Adipose tissue (tissue), 3 donors: ENCODE measurements around the gene EXOC1. TPM values are rescaled to one million over a fixed set of nuclear protein-coding genes. Genes with fewer than 3 reads are reported as not detected.
"Not testable (repeated sequence)": the region's sequence is repeated elsewhere in the genome, so short reads cannot be mapped to it uniquely, and the experiment has no call there.

Experiments
- H3K27ac ChIP-seq: one replicate; pipeline ENCODE4 v1.5.1; 2013; ENCODE audit warnings: low read depth, low read length
- WGBS, 3 donors: extraction: QIAGEN DNeasy Blood & Tissue Kit; methylation state at CpG; one replicate each; pipeline ENCODE4 v1.1.7; 2013; 5-methylcytosine and 5-hydroxymethylcytosine counted together
- polyA plus RNA-seq, 3 donors: library from polyadenylated mRNA; stranded (reverse); fragments of 200-250 nt; gene quantifications; one replicate each; pipeline ENCODE4 v1.2.3, GENCODE V29; 2013
- donor health status: healthy with polysubstance abuse.
- donor health status: Bipolar disorder and iron deficiency.
- donor health status: healthy.

The EXOC1 gene
- polyA plus RNA-seq, result 10 to 100 TPM in 2 of 3 donors, 1 to 10 TPM in 1; 7.4 to 21.4 (median 14.4) TPM

GRCh38 chr4:55853484-55854046 is at the start of gene EXOC1:
Gene EXOC1 (plus strand): TSS chr4:55853648. CDS start chr4:55858324, 4,676 bp downstream.
- H3K27ac ChIP-seq, result no peak within 1 kb of the TSS
- 0% methylated on average over 50 of the region's 50 CpGs for WGBS, 3 donors

DNA sequence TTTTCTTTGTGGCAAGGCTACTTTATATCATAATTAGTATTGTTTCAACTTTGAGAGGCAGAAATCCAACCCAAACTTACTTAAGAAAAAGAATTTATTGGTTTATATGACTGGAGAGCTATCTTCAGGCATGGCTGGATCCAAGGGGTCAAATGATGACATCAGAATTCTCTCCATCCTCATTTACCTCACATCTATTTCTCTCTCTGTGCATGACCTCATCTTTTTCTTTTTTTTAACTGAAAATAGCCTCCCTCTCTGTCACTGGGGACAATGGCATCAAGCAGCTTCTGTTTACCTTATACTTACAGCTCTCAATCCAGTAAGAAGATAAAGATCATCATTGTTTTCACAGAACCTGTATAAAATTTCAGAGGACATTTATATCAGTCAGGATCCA is 45.9 kb upstream of the EXOC1 start:
- H3K27ac ChIP-seq, result no peak overlapping the region

- H3K27ac ChIP-seq, result no peak overlapping the region
- WGBS, 3 donors, result 47 to 68% (median 48%) methylated on average over 2 of the region's 2 CpGs
Measured at GRCh38 chr4:55808186-55808585, 45.3 kb upstream of the EXOC1 start.

DNA sequence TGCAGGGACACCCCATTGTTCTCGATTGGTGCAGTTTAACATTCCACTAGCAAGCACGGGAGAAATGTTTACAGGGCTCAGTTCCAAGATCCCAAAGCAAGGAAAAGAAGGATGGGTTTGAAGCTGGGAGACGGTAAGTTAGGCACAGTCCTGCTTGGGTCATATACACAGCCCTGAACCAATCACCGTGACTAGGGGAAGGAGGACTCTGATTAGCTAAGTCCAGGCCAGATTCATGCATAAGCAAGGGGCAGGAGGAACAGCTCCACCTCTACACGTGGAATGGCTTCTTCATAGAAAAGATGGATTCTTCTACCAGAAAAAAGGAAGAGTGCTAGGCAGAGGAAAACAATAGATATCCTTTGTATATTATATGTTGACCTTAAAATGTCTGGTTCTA is 44.8 kb upstream of the EXOC1 start:
- H3K27ac ChIP-seq, result no peak overlapping the region

DNA sequence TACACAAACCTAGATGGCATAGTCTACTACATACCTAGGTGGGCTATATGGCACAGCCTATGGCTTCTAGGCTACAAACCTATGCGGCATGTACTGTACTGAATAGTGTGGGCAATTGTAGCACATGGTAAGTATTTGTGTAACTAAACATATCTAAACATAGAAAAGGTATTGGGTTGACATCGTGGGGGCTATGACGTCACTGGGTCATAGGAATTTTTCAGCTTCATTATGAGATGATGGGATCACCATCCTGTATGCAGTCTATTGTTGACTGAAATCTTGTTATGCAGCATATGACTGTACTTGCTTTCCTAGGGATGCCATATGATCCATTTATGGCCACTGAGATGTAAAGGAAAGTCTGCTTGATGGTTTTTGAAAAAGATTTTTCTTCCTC is 35.8 kb upstream of the EXOC1 start:
- WGBS, 3 donors, result 83 to 92% (median 86%) methylated on average over 3 of the region's 3 CpGs
- H3K27ac ChIP-seq, result no peak overlapping the region

More for the DNA sequence above, 44.8 kb upstream of the EXOC1 start:
- 37 to 66% (median 64%) methylated on average over 5 of the region's 5 CpGs for WGBS, 3 donors

- H3K27ac ChIP-seq, result no peak within 1 kb of the TSS
- 5 to 9% (median 5%) methylated on average over 13 of the region's 13 CpGs for WGBS, 3 donors
Measured at GRCh38 chr4:55819634-55820033, 33.8 kb upstream of the EXOC1 start, which contains the start of gene EXOC1L. Gene EXOC1L (plus strand): TSS chr4:55819790. CDS start chr4:55820027, 237 bp downstream.

DNA sequence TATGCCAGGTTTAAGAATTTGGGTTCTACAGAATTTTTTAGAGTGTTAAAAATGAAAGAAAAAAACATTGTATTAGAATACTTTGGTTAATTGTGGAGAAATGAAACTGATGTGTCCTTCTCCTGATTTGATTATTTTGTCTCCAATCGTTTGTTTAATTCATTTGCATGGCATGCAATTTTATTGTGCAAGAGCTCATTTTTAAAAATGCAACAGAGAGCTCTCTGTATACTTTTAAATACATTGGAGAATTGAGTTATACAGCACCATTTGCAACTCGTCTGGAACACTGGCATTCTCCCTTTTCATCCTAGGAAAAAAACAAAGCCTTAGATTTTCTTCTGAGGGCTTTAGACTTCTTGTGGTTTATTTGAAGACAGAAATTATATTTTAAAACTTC is 33.2 kb upstream of the EXOC1 start:
- H3K27ac ChIP-seq, result no peak overlapping the region
- WGBS, 3 donors, result 23 to 51% (median 42%) methylated on average over 2 of the region's 2 CpGs

DNA sequence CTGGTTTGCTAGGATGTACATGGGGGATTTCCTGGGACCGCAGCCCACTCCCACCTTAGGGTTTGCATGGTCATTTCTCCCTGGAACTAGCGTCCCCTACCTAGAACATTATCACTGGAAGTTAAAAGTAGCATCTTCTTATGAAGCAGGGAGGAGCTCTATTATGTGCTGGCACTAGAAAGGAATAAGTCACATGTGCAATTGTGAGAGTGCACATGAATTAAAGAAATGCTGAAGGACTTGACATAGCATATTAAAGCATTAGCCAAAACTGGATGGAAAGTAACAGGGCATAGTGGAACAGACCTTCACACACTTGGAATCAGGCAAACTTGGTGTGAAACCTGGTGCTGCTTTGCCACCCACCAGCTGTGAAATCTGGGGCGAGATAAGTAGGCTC is 31.1 kb upstream of the EXOC1 start:
- 78 to 86% (median 83%) methylated on average over 3 of the region's 3 CpGs for WGBS, 3 donors

DNA sequence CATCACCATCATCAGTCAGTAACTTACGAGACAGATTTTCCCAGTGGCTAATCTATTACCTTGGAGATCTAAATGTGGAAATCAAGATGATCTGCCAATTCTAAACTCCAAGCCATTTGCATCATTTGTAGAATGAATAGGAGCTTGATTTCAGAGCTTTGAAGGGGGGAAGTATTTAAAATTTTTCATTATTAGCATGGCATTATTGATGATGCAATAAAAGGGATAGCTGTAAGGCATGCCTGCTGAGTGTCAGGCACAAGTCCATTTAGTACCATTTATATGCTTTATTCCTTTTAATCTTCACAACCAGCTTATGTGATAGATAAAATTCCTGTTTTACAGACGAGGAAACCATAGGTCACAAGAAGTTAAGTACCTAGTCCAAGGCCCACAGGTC is 28.6 kb upstream of the EXOC1 start:
- no peak overlapping the region for H3K27ac ChIP-seq
- 55 to 62% (median 60%) methylated on average over 2 of the region's 2 CpGs for WGBS, 3 donors

More for the DNA sequence above, 31.1 kb upstream of the EXOC1 start:
- no peak overlapping the region for H3K27ac ChIP-seq

DNA sequence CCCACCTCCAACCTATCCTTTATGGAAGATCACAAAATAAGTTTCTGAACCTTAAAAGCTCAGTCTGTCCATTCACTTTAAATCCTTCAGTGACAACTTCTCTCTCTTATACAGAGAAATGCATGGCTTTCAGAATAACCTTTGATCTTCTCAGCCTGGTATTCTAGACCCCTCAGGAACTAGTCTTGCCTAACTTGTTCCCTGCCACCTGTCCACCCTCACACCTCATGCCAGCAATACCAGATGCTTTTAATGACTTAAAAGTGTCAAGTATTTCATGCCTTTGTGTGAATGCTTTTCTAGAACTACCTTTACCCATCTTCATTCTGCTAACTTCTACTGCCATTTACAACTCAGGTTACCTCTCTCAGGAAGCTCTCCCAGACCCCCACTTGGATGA is 26.5 kb upstream of the EXOC1 start:
- H3K27ac ChIP-seq, result no peak overlapping the region

DNA sequence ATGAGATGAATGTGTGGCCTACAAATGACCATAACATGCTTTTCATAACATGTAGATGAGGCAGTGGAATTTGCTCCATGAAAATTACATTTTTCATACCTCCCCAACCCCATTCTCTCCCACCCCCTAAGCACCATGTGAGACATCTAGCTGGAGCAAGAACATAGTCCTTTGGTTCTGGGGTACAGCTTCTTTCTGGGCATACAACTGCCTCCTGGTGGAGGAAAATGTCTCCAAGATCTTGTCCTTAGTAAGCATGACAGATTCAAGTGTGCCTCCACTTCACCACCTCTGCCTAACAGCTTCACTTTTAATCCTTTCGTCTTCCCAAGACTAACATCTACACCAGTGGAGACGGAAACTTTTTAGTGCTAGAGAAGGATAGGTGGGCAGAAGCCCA is 25.9 kb upstream of the EXOC1 start:
- 67 to 68% (median 67%) methylated on average over 2 of the region's 2 CpGs for WGBS, 3 donors
- H3K27ac ChIP-seq, result no peak overlapping the region

- WGBS, 3 donors, result 59 to 80% (median 65%) methylated on average over 3 of the region's 3 CpGs
- H3K27ac ChIP-seq, result no peak overlapping the region
Measured at GRCh38 chr4:55830048-55830447, 23.4 kb upstream of the EXOC1 start.

DNA sequence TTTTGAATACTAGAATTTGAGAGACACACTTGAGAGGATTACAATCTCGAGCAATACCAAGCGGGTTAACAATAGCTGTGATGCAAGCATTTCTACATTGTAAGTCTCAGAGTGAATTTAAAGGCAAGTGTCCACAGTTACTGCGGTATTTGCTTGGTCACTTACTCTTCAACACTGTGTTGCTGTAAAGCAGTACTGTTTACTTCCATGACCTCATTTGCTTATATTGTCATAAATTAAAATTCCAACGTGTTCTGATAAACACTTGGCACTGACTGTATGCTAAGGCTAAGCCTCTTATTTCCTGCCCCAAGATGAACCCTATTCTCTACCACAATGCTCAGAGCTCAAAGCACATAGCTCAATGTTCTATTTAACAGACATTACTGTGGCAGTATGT is 22.7 kb upstream of the EXOC1 start:
- 50 to 62% (median 58%) methylated on average over 4 of the region's 4 CpGs for WGBS, 3 donors

GRCh38 chr4:55834086-55834795 is 19.2 kb upstream of the EXOC1 start:
- 86 to 88% (median 87%) methylated on average over 3 of the region's 3 CpGs for WGBS, 3 donors
- H3K27ac ChIP-seq, result no peak overlapping the region

More for the DNA sequence above, 22.7 kb upstream of the EXOC1 start:
- H3K27ac ChIP-seq, result no peak overlapping the region

DNA sequence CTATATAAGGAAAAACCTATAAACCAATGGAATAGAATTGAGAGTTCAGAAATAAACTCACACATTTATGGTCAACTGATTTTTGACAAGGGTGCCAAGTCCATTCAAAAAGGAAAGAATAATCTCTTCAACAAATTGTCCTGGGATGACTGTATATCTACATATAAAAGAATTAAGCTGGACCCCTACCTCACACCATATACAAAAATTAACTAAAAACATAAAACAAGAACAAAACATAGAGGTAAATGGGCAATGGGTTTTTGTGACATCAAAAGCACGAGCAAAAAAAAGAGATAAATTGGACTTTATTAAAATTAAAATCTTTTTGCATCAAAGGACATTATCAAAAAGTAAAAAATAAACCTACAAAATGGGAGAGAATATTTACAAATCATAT is 15.5 kb upstream of the EXOC1 start:
- 67 to 79% (median 70%) methylated on average over 1 of the region's 1 CpG for whole genome bisulfite sequencing, 3 donors
- H3K27ac ChIP-seq, result no peak overlapping the region

DNA sequence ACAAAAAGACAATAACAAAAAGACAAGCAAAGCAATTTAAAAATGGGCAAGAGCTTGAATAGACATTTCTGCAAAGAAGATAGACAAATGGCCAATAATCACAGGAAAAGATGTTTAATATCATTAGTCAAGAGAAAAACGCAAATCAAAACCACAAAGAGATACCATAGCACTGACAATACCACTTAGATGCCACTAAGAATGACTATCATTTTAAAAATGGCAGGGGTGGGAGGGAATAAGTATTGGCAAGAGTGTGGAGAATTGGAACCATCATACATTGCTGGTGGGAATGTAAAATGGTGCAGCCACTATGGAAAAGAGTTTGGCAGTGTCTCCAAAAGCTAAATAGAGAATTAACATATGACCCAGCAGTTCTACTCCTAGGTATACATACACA is 15.1 kb upstream of the EXOC1 start:
- 69 to 75% (median 73%) methylated on average over 1 of the region's 1 CpG for WGBS, 3 donors
- no peak overlapping the region for H3K27ac ChIP-seq

GRCh38 chr4:55838952-55839351 is 14.5 kb upstream of the EXOC1 start:
- H3K27ac ChIP-seq, result no peak overlapping the region

DNA sequence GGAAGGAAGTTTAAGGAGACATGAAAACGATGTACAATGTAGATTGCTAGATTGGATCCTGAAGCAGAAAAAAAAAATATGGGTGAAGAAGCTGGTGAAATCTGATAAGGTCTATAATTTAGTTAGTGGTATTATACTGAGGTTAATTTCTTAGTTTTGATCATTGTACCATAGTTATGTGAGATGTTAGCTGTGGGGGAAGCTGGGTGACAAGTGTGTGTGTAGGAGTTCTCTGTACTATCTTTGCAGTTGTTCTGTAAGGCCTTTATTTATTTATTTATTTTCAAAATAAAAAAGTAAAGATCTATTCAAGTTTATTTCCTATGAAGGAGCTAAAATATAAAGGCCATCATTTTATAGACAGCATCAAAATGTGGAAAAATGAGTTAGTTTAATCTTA is 12.5 kb upstream of the EXOC1 start:
- WGBS, 3 donors, result 87 to 95% (median 92%) methylated on average over 1 of the region's 1 CpG
- H3K27ac ChIP-seq, result no peak overlapping the region

- not testable (repeated sequence) for H3K27ac ChIP-seq
- WGBS, 3 donors, result 73 to 86% (median 81%) methylated on average over 18 to 21 of the region's 22 CpGs
Measured at GRCh38 chr4:55841373-55842239, 11.8 kb upstream of the EXOC1 start.
